ENCODE data around the gene MDK.
A peak's percentile ranks its signal among the peaks of the same experiment; 100 is the strongest.

Gene MDK

DNA sequence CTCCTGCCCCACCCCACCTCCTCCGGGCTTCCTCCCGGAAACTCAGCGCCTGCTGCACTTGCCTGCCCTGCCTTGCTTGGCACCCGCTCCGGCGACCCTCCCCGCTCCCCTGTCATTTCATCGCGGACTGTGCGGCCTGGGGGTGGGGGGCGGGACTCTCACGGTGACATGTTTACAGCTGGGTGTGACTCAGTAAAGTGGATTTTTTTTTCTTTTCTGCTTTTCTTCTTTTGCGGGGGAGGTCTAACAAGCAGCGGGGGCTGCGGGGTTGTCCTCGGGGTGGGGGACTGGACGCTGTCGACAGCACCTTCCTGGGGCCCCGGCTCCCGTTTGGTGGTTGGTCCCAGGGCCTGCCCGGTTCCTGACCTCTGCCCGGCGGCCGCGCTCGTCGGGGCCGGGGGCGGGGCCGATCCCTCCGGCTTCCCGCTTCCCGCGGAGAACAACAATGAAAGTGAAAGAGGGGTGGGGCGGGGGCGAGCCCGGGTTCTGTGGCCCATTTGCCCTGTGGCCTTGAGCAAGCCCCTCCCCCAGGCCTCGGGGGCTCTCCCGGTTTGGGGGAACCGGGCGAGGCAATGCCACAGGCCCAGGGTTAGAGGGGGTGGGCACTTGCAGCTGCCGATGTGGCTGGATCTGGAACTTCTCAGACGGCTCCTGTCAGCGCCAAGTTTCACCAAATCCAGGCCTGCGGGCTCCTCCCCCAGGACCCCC is 975 bp upstream of the MDK start:
- H3K27ac ChIP-seq, result peak overlapping the region; percentile 46; the same call in 1 of the 2 replicates
- no peaks in the 10 kb centered on the region; the same call in 1 of the 2 replicates for H3K36me3 ChIP-seq (ENCODE audit: insufficient read depth, low read length)
- no peak for TF ChIP-seq EZH2 (IDR thresholded peaks at IDR 0.05)
- no peak for TF ChIP-seq POLR2AphosphoS5 (IDR thresholded peaks at IDR 0.05; ENCODE audit: borderline replicate concordance, low read depth, low read length)
- no peak for TF ChIP-seq FOXP2 (optimal IDR thresholded peaks at IDR 0.05; ENCODE audit: control extremely low read depth, extremely low read length, insufficient read depth)
- no peaks in the 10 kb centered on the region for H3K9me3 ChIP-seq (ENCODE audit: low read depth, low read length)
- peak overlapping the region; percentile 90 for H3K4me3 ChIP-seq
- DNase-seq (ENCODE audit: low read depth, low spot score), result no peak
- peak overlapping the region; percentile 65 for H3K9ac ChIP-seq (ENCODE audit: insufficient read length)

DNA sequence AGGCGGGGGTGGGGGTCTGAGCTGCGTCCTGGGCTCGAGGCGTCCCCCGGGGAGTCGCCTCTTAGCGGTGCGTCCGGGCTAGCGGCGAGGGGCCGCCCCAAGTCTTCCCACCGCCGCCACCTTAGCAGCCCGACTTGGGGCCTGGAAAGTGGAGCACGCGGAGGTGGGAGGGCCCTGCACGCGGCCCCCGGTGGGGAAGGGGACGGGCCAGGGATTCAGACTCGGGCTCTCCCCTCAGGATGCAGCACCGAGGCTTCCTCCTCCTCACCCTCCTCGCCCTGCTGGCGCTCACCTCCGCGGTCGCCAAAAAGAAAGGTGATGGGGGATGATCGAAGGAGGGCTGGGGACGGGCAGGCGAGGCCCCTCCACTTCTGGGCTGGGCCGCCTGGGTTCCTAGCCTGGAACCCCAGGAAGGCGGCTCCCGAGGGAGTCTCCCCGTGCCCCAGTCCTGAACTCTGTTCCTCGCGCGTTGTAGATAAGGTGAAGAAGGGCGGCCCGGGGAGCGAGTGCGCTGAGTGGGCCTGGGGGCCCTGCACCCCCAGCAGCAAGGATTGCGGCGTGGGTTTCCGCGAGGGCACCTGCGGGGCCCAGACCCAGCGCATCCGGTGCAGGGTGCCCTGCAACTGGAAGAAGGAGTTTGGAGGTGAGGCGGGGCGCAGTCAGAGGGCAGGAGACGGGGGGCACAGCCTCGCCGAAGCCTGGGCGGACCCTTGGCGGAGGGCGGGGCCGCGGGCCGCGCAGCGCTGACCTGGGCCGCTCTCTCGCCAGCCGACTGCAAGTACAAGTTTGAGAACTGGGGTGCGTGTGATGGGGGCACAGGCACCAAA is 563 bp downstream of the MDK start:
- no peak for TF ChIP-seq FOXP2 (optimal IDR thresholded peaks at IDR 0.05; ENCODE audit: control extremely low read depth, extremely low read length, insufficient read depth)
- no peak for TF ChIP-seq POLR2AphosphoS5 (IDR thresholded peaks at IDR 0.05; ENCODE audit: borderline replicate concordance, low read depth, low read length)
- TF ChIP-seq EZH2 (IDR thresholded peaks at IDR 0.05), result no peak
- DNase-seq (ENCODE audit: low read depth, low spot score), result no peak
- Histone ChIP-seq H3K9ac (ENCODE audit: insufficient read length) (peak overlapping the region; percentile 74), H3K36me3 (ENCODE audit: insufficient read depth, low read length) (no peaks in the 10 kb centered on the region; the same call in 1 of the 2 replicates), H3K4me3 (peak overlapping the region; percentile 79), H3K27ac (no peak overlapping the region), H3K9me3 (ENCODE audit: low read depth, low read length) (no peaks in the 10 kb centered on the region)

DNA sequence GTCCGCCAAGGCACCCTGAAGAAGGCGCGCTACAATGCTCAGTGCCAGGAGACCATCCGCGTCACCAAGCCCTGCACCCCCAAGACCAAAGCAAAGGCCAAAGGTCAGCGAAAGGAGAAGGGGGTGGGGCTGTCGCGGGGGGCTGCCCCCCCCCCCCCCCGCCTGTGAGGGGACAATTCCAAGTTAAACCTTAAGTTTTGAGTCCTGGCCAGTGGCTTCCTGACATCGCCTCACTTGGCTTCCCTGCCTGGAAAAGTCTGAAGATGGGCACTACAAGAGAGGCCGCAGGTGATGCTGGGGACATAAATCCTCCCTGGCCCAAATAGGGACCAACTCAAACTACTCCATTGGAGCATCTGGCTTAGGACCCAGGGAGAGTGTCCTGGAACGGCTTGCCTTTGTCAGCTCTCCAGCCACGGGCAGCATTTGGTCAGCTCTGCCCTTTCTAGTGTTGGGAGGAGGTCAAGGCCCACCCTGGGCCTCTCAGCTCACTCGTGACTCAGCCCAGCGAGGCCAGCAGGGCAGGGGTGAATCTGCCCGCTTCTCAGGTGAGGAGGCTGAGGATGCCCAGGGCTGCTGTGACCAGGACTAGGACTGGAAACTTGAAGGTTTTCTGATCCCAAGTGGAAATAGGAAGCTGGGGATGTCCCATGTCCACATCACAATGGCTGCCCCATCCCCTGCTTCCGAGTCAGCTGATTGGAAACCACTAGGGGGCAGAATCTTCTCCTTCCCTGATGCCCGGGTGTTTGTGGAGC is 1.4 kb downstream of the MDK start:
- Histone ChIP-seq H3K36me3 (ENCODE audit: insufficient read depth, low read length) (no peaks in the 10 kb centered on the region; the same call in 1 of the 2 replicates), H3K4me3 (peak overlapping the region; percentile 79), H3K9ac (ENCODE audit: insufficient read length) (no peak overlapping the region), H3K27ac (no peak overlapping the region), H3K9me3 (ENCODE audit: low read depth, low read length) (no peaks in the 10 kb centered on the region)
- no peak for DNase-seq (ENCODE audit: low read depth, low spot score)
- TF ChIP-seq EZH2 (IDR thresholded peaks at IDR 0.05), result no peak
- no peak for TF ChIP-seq FOXP2 (optimal IDR thresholded peaks at IDR 0.05; ENCODE audit: control extremely low read depth, extremely low read length, insufficient read depth)
- TF ChIP-seq POLR2AphosphoS5 (IDR thresholded peaks at IDR 0.05; ENCODE audit: borderline replicate concordance, low read depth, low read length), result no peak

DNA sequence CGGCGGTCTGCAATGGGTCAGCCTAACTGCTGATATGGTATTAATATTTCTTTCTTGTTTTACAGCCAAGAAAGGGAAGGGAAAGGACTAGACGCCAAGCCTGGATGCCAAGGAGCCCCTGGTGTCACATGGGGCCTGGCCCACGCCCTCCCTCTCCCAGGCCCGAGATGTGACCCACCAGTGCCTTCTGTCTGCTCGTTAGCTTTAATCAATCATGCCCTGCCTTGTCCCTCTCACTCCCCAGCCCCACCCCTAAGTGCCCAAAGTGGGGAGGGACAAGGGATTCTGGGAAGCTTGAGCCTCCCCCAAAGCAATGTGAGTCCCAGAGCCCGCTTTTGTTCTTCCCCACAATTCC is 1.9 kb downstream of the MDK start:
- DNase-seq (ENCODE audit: low read depth, low spot score), result no peak
- H3K4me3 ChIP-seq, result no peak overlapping the region
- H3K9ac ChIP-seq (ENCODE audit: insufficient read length), result no peak overlapping the region
- H3K9me3 ChIP-seq (ENCODE audit: low read depth, low read length), result no peaks in the 10 kb centered on the region
- no peak overlapping the region for H3K27ac ChIP-seq
- no peak for TF ChIP-seq FOXP2 (optimal IDR thresholded peaks at IDR 0.05; ENCODE audit: control extremely low read depth, extremely low read length, insufficient read depth)
- no peak for TF ChIP-seq EZH2 (IDR thresholded peaks at IDR 0.05)
- no peak for TF ChIP-seq POLR2AphosphoS5 (IDR thresholded peaks at IDR 0.05; ENCODE audit: borderline replicate concordance, low read depth, low read length)
- H3K36me3 ChIP-seq (ENCODE audit: insufficient read depth, low read length), result no peaks in the 10 kb centered on the region; the same call in 1 of the 2 replicates

DNA sequence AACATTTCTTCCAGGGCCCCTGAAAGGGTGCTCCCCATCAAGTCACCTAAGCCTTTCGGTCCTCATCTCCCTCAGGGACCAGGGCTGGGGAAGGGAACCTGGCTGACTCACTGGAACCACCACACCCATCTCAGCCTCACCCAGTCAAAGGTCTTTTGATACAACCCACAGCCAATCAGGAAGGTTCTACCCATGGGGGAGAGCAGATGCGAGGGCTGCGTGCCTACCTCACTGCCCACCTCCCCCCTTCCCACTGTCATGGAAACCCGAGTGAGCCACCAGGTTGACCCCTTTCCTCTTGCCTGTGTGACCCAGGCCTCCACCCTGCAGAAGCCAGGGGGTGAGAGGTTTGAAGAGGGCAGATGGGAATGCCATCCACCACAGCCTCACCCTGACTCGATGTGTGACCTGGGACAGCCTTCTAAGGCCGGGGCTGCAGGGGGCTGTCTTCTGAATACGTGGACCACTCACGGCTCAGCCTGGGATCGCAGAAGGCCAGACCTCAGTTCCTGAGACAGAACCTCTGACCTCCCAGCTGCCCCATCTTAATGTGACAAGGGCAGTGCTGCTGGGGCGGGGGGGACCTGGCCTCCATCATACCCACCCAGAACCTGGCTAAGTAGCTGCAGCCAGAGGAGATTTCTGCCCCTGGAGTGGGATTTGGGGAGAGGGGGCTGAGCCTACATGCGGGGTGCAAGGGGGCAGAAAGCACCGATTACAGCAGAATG is 2.7 kb downstream of the MDK start:
- TF ChIP-seq FOXP2 (optimal IDR thresholded peaks at IDR 0.05; ENCODE audit: control extremely low read depth, extremely low read length, insufficient read depth) (no peak), EZH2 (IDR thresholded peaks at IDR 0.05) (no peak), POLR2AphosphoS5 (IDR thresholded peaks at IDR 0.05; ENCODE audit: borderline replicate concordance, low read depth, low read length) (no peak)
- no peak overlapping the region for H3K4me3 ChIP-seq
- H3K27ac ChIP-seq, result no peak overlapping the region
- no peaks in the 10 kb centered on the region for H3K9me3 ChIP-seq (ENCODE audit: low read depth, low read length)
- no peak overlapping the region for H3K9ac ChIP-seq (ENCODE audit: insufficient read length)
- H3K36me3 ChIP-seq (ENCODE audit: insufficient read depth, low read length), result no peaks in the 10 kb centered on the region
- DNase-seq (ENCODE audit: low read depth, low spot score), result no peak

DNA sequence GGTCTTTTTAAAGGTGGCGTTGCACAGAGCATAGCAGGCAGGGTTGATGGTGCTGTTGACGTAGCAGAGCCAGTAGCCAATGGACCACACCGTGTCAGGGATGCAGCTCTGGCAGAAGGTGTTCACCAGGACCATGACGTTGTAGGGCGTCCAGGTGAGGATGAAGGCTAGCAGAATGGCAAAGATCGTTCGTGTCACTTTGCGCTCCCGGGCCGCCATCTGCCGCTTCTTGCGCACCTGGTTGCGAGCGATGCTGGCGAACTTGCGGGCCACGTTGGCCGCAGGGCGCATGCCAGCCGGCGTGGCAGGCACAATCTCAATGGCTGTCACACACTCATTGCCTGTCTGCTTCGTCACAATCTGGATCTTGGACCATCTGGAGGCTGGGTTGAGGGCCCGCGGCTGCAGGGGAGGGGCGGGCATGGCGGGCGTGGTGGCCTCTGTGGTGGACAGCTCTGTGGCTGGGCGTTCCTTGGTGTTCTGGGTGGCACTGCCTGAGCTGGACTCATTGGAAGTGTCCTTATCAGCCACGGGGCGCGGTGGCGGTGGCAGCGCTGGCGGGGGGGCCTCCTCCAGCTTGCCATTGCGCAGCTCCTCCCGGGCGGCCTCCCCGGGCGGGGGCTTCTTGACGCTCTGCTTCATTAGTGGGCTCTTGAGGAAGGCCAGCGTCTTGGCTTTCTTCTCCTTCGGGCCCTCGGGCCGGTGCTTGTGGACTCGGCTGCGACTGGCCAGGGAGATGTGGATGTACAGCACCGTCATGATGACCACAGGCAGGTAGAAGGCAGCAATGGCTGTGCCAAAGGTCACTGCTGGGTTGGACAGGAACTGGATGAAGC is 3.9 kb downstream of the MDK start:
- no peak for DNase-seq (ENCODE audit: low read depth, low spot score)
- H3K9me3 ChIP-seq (ENCODE audit: low read depth, low read length), result no peaks in the 10 kb centered on the region
- H3K9ac ChIP-seq (ENCODE audit: insufficient read length), result no peak overlapping the region
- H3K27ac ChIP-seq, result no peak overlapping the region
- TF ChIP-seq EZH2 (IDR thresholded peaks at IDR 0.05), result no peak
- TF ChIP-seq POLR2AphosphoS5 (IDR thresholded peaks at IDR 0.05; ENCODE audit: borderline replicate concordance, low read depth, low read length), result no peak
- TF ChIP-seq FOXP2 (optimal IDR thresholded peaks at IDR 0.05; ENCODE audit: control extremely low read depth, extremely low read length, insufficient read depth), result no peak
- no peaks in the 10 kb centered on the region for H3K36me3 ChIP-seq (ENCODE audit: insufficient read depth, low read length)
- no peak overlapping the region for H3K4me3 ChIP-seq

DNA sequence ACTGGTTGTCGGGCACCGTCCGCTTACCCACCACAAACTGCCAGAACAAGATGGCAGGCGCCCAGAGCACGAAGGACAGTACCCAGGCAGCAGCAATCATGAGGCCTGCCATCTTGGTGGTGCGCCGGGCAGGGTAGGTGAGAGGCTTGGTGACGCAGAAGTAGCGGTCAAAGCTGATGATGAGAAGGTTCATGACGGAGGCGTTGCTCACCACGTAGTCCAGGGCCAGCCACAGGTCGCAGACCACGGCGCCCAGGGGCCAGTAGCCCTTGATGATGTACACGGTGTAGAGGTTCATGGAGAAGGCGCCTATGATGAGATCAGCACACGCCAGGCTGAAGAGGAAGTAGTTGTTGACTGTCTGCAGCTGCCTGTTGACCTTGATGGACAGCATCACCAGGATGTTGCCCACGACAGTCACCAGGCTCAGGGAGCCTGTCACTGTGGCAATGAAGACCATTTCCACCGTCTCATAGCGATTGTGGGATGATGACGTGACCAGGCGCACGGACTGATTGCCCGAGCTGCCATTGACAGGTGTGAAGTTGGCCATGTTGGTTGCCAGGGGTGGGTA is 4.6 kb downstream of the MDK start:
- Histone ChIP-seq H3K9ac (ENCODE audit: insufficient read length) (no peak overlapping the region), H3K27ac (no peak overlapping the region), H3K9me3 (ENCODE audit: low read depth, low read length) (no peaks in the 10 kb centered on the region), H3K36me3 (ENCODE audit: insufficient read depth, low read length) (no peaks in the 10 kb centered on the region), H3K4me3 (no peak overlapping the region)
- DNase-seq (ENCODE audit: low read depth, low spot score), result no peak
- TF ChIP-seq POLR2AphosphoS5 (IDR thresholded peaks at IDR 0.05; ENCODE audit: borderline replicate concordance, low read depth, low read length) (no peak), EZH2 (IDR thresholded peaks at IDR 0.05) (no peak), FOXP2 (optimal IDR thresholded peaks at IDR 0.05; ENCODE audit: control extremely low read depth, extremely low read length, insufficient read depth) (no peak)
